Mesothelial cell of epicardium (in vitro differentiated cells): Measurements from ENCODE around the gene MAP3K15. TPM values are rescaled to one million over a fixed set of nuclear protein-coding genes. Genes with fewer than 3 reads are reported as not detected.

Experiments
- DNase-seq, 2 experiments: peaks; one replicate each; pipeline ENCODE4 v3.0.0; 2021; ENCODE audit warnings: low spot score in 2 of 2; ENCODE audit not compliant: unreplicated experiment in 2 of 2
- H3K27ac Mint-ChIP-seq: 2 replicates; pipeline ENCODE4 v1.8.0; 2021; ENCODE audit warnings: mixed read lengths
- H3K27me3 Mint-ChIP-seq: 2 replicates; pipeline ENCODE4 v1.8.0; 2021; ENCODE audit warnings: low read depth, mixed read lengths
- H3K36me3 Mint-ChIP-seq: 2 replicates; pipeline ENCODE4 v1.8.0; 2021; ENCODE audit warnings: mixed read lengths
- H3K4me1 Mint-ChIP-seq: 2 replicates; pipeline ENCODE4 v1.8.0; 2021; ENCODE audit warnings: mixed read lengths
- H3K4me3 Mint-ChIP-seq: 2 replicates; pipeline ENCODE4 v1.8.0; 2021; ENCODE audit warnings: mild to moderate bottlenecking, moderate library complexity, mixed read lengths
- H3K9me3 Mint-ChIP-seq: 2 replicates; pipeline ENCODE4 v1.8.0; 2021; ENCODE audit warnings: mixed read lengths
- total RNA-seq: library from RNA; stranded (reverse); gene quantifications from 3 replicates; pipeline ENCODE4 v1.2.1, GENCODE V29; 2021
- TF ChIP-seq, protein P1 (sequence below): fragments of 200-600 bp; sonication (generic); IDR thresholded peaks from one replicate; pipeline ENCODE4 v1.5.0; 2021; ENCODE audit warnings: antibody characterized with exemption; ENCODE audit not compliant: unreplicated experiment

Gene MAP3K15
- total RNA-seq, 1 donor from 2014 or later = 1.4 TPM

GRCh38 chrX:19382555-19383145 lies 132.7 kb downstream of the MAP3K15 start:
- Mint-ChIP-seq H3K36me3 (no peaks in the 10 kb centered on the region), H3K4me3 (no peak overlapping the region), H3K27ac (no peak overlapping the region), H3K4me1 (no peaks in the 10 kb centered on the region), H3K27me3 (no peaks in the 10 kb centered on the region), H3K9me3 (peaks cover 20% of the 10 kb centered on the region)
- TF ChIP-seq, protein P1, sequence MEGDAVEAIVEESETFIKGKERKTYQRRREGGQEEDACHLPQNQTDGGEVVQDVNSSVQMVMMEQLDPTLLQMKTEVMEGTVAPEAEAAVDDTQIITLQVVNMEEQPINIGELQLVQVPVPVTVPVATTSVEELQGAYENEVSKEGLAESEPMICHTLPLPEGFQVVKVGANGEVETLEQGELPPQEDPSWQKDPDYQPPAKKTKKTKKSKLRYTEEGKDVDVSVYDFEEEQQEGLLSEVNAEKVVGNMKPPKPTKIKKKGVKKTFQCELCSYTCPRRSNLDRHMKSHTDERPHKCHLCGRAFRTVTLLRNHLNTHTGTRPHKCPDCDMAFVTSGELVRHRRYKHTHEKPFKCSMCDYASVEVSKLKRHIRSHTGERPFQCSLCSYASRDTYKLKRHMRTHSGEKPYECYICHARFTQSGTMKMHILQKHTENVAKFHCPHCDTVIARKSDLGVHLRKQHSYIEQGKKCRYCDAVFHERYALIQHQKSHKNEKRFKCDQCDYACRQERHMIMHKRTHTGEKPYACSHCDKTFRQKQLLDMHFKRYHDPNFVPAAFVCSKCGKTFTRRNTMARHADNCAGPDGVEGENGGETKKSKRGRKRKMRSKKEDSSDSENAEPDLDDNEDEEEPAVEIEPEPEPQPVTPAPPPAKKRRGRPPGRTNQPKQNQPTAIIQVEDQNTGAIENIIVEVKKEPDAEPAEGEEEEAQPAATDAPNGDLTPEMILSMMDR = peak; percentile 22
- DNase-seq = peak in 1 of 2 experiments; percentile 55

DNA sequence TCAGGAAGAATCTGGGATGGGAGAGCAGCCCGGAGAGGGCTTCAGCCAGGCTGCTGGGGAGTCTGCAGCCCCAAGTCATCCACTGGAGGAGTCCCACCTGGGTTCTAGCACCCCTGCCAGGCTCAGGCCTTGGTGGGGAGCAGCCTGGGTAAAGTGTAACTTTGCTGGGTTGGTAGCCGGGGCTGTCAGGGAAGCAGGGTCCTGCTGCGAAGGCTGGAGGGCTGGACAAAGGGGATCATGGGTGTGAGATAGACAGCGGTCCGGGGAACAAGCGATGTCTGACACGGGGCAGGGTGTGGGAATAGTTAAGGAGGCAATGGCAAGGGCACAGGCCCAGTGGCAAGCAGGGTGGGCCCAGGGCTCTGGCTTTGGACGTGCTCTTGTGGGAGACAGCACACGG lies 134.0 kb downstream of the MAP3K15 start:
- no peak for DNase-seq
- Mint-ChIP-seq H3K27ac (no peak overlapping the region), H3K36me3 (no peaks in the 10 kb centered on the region), H3K4me1 (no peaks in the 10 kb centered on the region), H3K27me3 (no peaks in the 10 kb centered on the region), H3K4me3 (no peak overlapping the region), H3K9me3 (peaks cover 16% of the 10 kb centered on the region)
- TF ChIP-seq, protein P1 = no peak

GRCh38 chrX:19377799-19378198 lies 137.5 kb downstream of the MAP3K15 start:
- Mint-ChIP-seq H3K4me3 (no peak overlapping the region), H3K27ac (no peak overlapping the region), H3K9me3 (no peaks in the 10 kb centered on the region), H3K4me1 (peaks cover under 1% of the 10 kb centered on the region), H3K36me3 (no peaks in the 10 kb centered on the region), H3K27me3 (no peaks in the 10 kb centered on the region)
- TF ChIP-seq, protein P1 = no peak
- DNase-seq = no peak

DNA sequence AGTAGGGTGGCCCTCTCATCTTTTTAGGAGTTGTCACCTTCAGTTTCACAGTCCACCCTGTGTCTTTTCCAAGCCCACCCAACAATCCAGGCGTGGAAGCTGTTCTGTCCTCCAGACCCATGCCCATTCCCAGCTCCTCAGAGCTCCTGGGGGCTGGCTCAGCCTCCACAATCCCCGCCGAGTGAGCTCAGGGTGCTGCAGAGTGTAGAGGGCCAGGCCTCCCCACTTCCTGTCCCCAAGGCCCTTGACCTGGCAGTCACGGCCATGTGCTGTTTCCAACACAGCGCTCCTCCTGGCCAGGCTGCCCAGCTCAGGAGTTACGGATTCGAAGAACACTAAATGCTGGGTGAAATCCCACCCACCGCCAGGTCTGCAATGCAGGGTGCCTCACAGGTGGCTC lies 139.8 kb downstream of the MAP3K15 start:
- no peak overlapping the region for H3K27ac Mint-ChIP-seq

DNA sequence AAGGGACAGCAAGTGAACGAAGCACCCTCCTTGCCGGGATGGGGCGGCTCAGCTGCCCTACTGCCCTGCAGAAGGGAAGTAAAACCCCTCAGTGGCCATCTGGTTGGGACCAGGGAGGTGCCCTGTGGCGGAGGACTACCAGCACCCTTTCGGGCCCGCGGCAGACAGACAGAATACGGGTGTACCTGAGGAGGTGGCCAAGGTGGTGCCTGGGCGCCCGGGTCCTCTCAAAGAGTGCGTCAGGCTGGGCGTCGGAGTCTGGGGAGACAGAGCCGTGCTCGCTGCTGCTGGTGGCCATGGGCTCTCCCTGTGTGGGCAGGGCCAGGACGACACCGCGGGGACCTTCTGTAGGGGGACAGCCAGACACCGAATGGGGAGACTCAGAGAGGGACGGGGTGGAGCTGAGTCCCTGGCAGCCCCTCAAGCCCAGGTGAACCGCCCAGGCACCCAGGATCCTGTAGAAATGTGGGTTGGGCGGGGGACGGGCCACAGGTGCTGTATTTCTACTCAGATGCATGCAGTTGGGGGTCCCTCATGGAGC lies 141.9 kb downstream of the MAP3K15 start:
- H3K4me1 Mint-ChIP-seq = peaks cover 6% of the 10 kb centered on the region
- TF ChIP-seq, protein P1 = no peak
- peaks cover 4% of the 10 kb centered on the region for H3K9me3 Mint-ChIP-seq
- H3K27ac Mint-ChIP-seq = no peak overlapping the region
- peak overlapping the region; percentile 71 for H3K4me3 Mint-ChIP-seq
- H3K27me3 Mint-ChIP-seq = no peaks in the 10 kb centered on the region
- H3K36me3 Mint-ChIP-seq = no peaks in the 10 kb centered on the region
- no peak for DNase-seq

More for the DNA sequence above, 139.8 kb downstream of the MAP3K15 start:
- TF ChIP-seq, protein P1 = no peak
- H3K27me3 Mint-ChIP-seq = no peaks in the 10 kb centered on the region
- no peak overlapping the region for H3K4me3 Mint-ChIP-seq
- H3K9me3 Mint-ChIP-seq = peaks cover 4% of the 10 kb centered on the region
- peaks cover 6% of the 10 kb centered on the region for H3K4me1 Mint-ChIP-seq
- no peaks in the 10 kb centered on the region for H3K36me3 Mint-ChIP-seq
- DNase-seq = no peak
